Spinal cord (tissue), 10 donors: ENCODE data around the gene GLI3. TPM values are rescaled to one million over a fixed set of nuclear protein-coding genes. Genes with fewer than 3 reads are reported as not detected.

Experiments used
- DNase-seq, 6 donors: peaks; one replicate each; pipeline versions ENCODE4 v3.0.0 to v3.0.0-alpha.2; 2013 to 2015; ENCODE audit warnings: low spot score in 6 of 6, low read depth in 4 of 6
- H3K27ac ChIP-seq: one replicate; pipeline ENCODE4 v1.5.1; 2013; ENCODE audit warnings: low read depth, low read length, control low read depth
- H3K27me3 ChIP-seq: one replicate; pipeline ENCODE4 v1.6.1; 2013; ENCODE audit warnings: low read length; ENCODE audit not compliant: control insufficient read depth, insufficient read depth
- H3K36me3 ChIP-seq: one replicate; pipeline ENCODE4 v1.6.1; 2013; ENCODE audit warnings: low read length; ENCODE audit not compliant: control insufficient read depth, insufficient read depth
- H3K4me1 ChIP-seq: one replicate; pipeline ENCODE4 v1.6.1; 2013; ENCODE audit warnings: low read length; ENCODE audit not compliant: control insufficient read depth, insufficient read depth
- H3K4me3 ChIP-seq: one replicate; pipeline ENCODE4 v1.5.1; 2013; ENCODE audit warnings: low read depth, low read length, control low read depth
- H3K9me3 ChIP-seq: one replicate; pipeline ENCODE4 v1.6.1; 2013; ENCODE audit warnings: low read length; ENCODE audit not compliant: control insufficient read depth, insufficient read depth
- WGBS: methylation state at CpG from one replicate; pipeline ENCODE4 v1.1.5; 2013; ENCODE audit warnings: missing lambda C conversion rate; ENCODE audit not compliant: insufficient coverage; 5-methylcytosine and 5-hydroxymethylcytosine counted together
- polyA plus RNA-seq, 2 donors: library from polyadenylated mRNA; unstranded; fragments of 120-200 nt; gene quantifications; one replicate each; pipeline ENCODE4 v1.2.1, GENCODE V29; 2013; ENCODE audit not compliant: insufficient read length in 2 of 2
- total RNA-seq, 2 donors: library from RNA; depleted of rRNA in 1 of 2; stranded (reverse); fragments of 120-200 nt in 1 of 2; fragments of >200 nt in 1 of 2; gene quantifications; one replicate each; pipeline versions ENCODE4 v1.2.3 to v1.2.4, GENCODE V29; 2013 to 2014
- donor health status: healthy.

The GLI3 gene
- total and polyA plus RNA-seq, 4 donors: 8.7 to 11.9 (median 10.1) TPM

DNA sequence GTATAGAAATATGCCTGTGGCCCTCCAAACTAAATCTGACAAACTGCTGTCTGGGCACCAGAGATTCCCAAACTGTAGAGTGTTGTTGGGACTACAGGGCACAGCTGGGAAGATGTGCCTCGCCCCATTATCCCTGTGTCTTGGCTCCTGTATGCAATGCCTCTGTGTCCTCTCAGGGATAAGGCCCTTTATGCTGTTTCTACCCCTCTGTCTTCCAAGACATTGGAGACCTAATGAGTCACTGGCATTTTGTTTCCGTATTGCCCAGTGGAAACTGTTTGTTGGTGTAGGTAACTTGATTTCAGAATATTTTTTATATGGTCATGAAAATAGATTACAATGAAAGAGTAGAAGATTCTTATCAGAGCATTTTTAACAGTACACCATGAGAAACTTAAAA, 183.2 kb downstream of the GLI3 start:
- WGBS: no CpG with 5 or more reads among the region's 2 CpGs
- no peaks in the 10 kb centered on the region for H3K9me3 ChIP-seq

DNA sequence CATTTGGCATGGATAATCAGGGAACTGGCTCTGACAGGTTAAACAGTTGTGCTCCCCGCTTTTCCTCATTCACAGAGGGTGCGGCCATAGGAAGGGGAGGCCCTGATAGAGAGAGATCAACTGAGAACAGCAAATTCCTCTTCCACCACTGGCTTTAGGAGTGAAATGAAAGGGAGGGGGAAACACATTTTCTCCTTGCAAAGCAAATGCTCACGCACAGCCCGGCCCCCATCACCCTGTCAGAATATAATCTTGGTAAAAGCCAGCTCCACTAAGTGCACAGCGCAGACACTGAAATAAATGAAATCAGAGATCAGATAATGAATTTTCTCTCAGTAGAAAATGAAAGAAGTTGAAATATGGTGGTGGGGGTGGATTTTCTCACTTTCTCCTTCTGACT, 187.2 kb downstream of the GLI3 start:
- H3K9me3 ChIP-seq: no peaks in the 10 kb centered on the region
- no peak overlapping the region for H3K4me3 ChIP-seq
- no peaks in the 10 kb centered on the region for H3K36me3 ChIP-seq
- no peaks in the 10 kb centered on the region for H3K4me1 ChIP-seq
- H3K27me3 ChIP-seq: no peaks in the 10 kb centered on the region
- no peak for DNase-seq
- no peak overlapping the region for H3K27ac ChIP-seq
- no CpG with 5 or more reads among the region's 5 CpGs for WGBS

More for the DNA sequence above, 183.2 kb downstream of the GLI3 start:
- H3K27ac ChIP-seq: no peak overlapping the region
- no peaks in the 10 kb centered on the region for H3K27me3 ChIP-seq
- H3K4me3 ChIP-seq: no peak overlapping the region
- no peak for DNase-seq
- no peaks in the 10 kb centered on the region for H3K36me3 ChIP-seq
- no peaks in the 10 kb centered on the region for H3K4me1 ChIP-seq

DNA sequence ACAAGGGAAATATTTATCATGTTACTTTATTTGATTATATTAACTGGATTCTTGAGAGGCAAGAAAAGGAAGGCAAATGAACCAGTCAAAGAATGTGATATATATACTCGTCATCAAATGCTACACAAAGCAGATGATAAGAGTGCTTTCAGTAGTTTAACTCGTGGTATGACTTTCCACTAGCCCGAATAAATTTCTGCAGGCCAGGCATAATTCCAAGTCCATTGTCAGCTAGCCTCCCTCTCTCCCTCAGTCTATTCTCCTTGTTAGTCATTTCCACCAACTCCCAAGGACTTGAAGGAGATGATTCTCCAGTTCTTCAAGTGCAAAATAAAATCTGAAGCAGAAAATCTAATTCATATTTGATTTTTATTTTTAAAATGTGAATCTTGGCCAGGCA, 190.5 kb downstream of the GLI3 start:
- Histone ChIP-seq H3K27ac (no peak overlapping the region), H3K36me3 (no peaks in the 10 kb centered on the region), H3K4me1 (no peaks in the 10 kb centered on the region), H3K27me3 (no peaks in the 10 kb centered on the region), H3K9me3 (no peaks in the 10 kb centered on the region), H3K4me3 (no peak overlapping the region)
- DNase-seq: no peak
- 80% methylated on average over 1 of the region's 3 CpGs for WGBS

DNA sequence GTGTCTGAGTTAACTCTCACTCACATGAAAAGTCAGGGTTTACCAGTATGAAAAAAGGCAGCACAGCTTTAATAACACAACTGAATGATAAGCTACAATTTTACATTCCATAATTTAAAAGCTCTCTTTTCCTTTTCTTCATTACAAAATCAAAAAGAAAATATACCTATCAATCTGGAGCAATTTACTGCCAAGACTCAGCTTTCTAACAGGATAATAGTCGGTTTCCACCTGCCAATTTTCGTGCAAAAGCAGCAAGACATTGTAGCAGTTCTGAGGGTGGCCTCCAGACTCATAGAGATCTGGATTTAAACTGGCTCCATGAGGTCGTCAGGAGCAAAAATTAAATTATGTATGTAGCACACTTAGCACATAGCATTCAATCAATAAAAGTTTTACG, 191.0 kb downstream of the GLI3 start:
- H3K36me3 ChIP-seq: no peaks in the 10 kb centered on the region
- no peak for DNase-seq
- no peaks in the 10 kb centered on the region for H3K9me3 ChIP-seq
- no peaks in the 10 kb centered on the region for H3K4me1 ChIP-seq
- H3K27ac ChIP-seq: no peak overlapping the region
- no peak overlapping the region for H3K4me3 ChIP-seq
- H3K27me3 ChIP-seq: no peaks in the 10 kb centered on the region
- 86% methylated on average over 1 of the region's 4 CpGs for WGBS

DNA sequence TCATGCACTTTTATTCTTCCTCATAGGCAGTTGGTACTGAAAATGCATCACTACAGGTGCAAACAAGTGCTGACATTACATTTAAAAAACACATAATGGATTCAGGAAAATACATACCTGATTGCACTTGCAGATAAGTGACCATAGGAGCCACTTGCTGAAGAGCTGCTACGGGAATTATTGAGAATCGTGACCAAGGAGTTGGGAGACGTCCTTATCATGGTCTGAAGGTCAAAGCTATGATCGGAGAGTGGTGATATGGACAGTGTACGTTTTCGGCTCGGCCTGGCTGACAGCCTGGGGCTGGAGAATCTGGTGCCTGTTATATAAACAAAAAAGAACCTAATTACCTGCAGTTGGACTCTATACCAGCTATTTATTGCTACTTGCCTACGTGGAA, 197.1 kb downstream of the GLI3 start:
- no peak overlapping the region for H3K4me3 ChIP-seq
- H3K36me3 ChIP-seq: no peaks in the 10 kb centered on the region
- H3K9me3 ChIP-seq: no peaks in the 10 kb centered on the region
- H3K27me3 ChIP-seq: no peaks in the 10 kb centered on the region
- H3K27ac ChIP-seq: no peak overlapping the region
- no peak for DNase-seq
- WGBS: 95% methylated on average over 4 of the region's 8 CpGs
- H3K4me1 ChIP-seq: no peaks in the 10 kb centered on the region

DNA sequence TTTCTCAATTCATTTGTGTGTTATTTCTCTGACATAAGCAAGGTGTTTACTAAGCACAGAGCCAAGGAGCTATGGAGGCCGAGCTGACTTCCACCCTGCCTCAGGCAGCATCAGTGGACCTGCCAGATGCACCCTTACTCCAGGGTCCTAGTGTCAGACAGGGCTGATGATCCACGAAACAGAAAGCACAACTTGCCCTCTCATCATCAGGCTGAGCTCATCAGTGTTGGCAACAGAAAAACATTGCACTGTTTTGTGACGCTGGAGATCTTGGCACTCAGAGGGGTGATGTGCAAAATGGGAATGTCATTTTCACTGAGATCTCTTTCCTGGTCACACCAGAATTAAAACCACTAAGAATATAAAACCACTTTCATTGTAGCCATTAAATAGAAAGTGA, 201.8 kb downstream of the GLI3 start:
- H3K4me1 ChIP-seq: no peaks in the 10 kb centered on the region
- no peak overlapping the region for H3K27ac ChIP-seq
- H3K9me3 ChIP-seq: no peaks in the 10 kb centered on the region
- WGBS: 75% methylated on average over 2 of the region's 3 CpGs
- H3K36me3 ChIP-seq: no peaks in the 10 kb centered on the region
- no peaks in the 10 kb centered on the region for H3K27me3 ChIP-seq
- peak in 1 of 6 donors; percentile 35 for DNase-seq
- no peak overlapping the region for H3K4me3 ChIP-seq

DNA sequence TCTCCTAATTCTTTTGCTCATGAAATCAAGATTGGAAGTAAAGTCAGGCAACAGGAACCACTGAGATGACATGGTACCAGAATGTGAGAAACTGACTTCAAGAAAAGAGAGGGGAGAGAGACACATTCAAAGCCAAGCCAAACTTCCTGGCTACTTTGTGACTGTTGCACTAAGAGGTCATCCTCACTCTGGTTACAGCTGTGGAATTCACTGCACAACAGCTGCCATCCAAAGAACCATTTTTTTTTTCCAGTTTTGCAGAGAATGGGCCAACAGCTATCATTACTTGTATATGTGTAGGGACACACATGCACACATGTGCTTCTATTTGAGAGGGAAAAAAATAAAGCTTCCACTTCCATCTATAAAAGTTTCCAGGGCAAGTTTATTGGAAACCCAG, 203.5 kb downstream of the GLI3 start:
- H3K4me1 ChIP-seq: no peaks in the 10 kb centered on the region
- H3K27ac ChIP-seq: no peak overlapping the region
- no peak for DNase-seq
- no peak overlapping the region for H3K4me3 ChIP-seq
- no peaks in the 10 kb centered on the region for H3K9me3 ChIP-seq
- no peaks in the 10 kb centered on the region for H3K27me3 ChIP-seq
- H3K36me3 ChIP-seq: no peaks in the 10 kb centered on the region

DNA sequence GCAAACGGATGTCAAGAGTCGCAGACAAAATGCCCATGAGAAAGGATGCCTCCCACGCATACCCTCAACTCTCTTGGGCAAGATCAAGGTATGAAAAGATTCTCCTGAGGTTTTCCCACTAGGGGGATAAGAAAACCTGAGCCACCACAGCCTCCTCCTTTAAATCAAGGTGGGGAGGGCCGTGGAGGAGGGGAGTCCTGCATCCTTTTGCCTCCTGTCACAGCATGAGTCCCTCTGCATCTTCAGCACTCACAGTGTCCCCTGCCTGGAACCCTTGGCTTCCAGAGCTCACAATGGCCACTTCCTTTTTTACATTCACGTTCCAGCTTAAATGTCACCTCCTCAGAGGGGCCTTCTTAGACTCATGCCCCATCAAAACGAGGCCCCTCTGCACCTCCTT, 207.6 kb downstream of the GLI3 start:
- Histone ChIP-seq H3K9me3 (no peaks in the 10 kb centered on the region), H3K27ac (no peak overlapping the region), H3K4me3 (no peak overlapping the region), H3K27me3 (no peaks in the 10 kb centered on the region), H3K4me1 (no peaks in the 10 kb centered on the region), H3K36me3 (peaks cover 6% of the 10 kb centered on the region)
- WGBS: 80% methylated on average over 3 of the region's 6 CpGs
- no peak for DNase-seq

DNA sequence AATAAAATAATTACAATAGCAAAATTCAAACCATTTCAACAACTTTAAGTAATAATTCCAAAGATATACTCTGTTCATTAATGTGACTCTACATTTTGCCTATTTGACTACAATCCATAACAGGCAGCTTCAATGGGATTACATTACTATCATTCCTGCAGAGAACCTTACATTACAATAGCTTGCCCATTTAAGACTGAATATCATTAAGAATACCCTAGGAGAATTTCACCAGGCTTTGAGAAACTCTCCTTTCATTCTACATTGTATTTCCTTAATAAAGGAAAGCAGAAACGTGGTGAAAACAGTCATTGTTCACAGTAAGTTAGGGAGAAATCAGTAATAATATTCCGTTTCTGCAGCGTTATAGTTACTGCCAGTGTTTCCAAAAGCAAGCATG, 209.5 kb downstream of the GLI3 start:
- no peaks in the 10 kb centered on the region for H3K27me3 ChIP-seq
- no peaks in the 10 kb centered on the region for H3K9me3 ChIP-seq
- 80% methylated on average over 1 of the region's 3 CpGs for WGBS
- DNase-seq: peak in 1 of 6 donors; percentile 42
- H3K36me3 ChIP-seq: peaks cover 6% of the 10 kb centered on the region
- no peak overlapping the region for H3K4me3 ChIP-seq
- no peaks in the 10 kb centered on the region for H3K4me1 ChIP-seq
- H3K27ac ChIP-seq: no peak overlapping the region

DNA sequence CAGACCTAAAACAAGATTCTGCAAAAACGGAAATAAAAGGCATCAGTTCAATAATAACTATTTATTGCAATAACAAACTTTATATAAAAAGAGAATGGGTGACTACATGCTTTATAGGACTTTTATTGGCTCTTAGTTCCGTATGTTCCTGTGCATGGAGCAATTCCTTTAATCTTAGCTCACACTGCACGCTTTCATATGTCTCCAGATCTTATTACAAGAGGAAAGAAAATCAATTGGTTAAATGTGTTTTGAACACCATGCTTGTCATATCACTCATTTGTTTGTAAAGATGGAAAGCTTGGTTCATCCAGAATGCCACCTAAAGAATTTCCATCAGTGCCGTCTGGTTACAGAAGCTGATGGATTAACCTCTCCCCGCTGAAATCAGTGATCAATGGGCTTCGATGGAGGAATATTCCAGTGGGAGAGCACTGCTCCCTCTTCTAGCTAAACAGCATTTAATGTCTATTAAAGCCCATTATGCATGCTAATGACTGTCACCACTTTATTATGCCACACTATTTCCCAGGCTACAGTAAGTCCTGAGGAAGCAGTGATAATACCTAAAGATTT, 210.3 kb downstream of the GLI3 start:
- WGBS: 43% methylated on average over 1 of the region's 6 CpGs
- Histone ChIP-seq H3K27me3 (no peaks in the 10 kb centered on the region), H3K4me1 (no peaks in the 10 kb centered on the region), H3K9me3 (no peaks in the 10 kb centered on the region), H3K4me3 (no peak overlapping the region), H3K36me3 (peaks cover 6% of the 10 kb centered on the region), H3K27ac (no peak overlapping the region)
- peak in 1 of 6 donors; percentile 61 for DNase-seq
